ENCODE measurements around the gene PCDHGB3. TPM values are rescaled to one million over a fixed set of nuclear protein-coding genes. Genes with fewer than 3 reads are reported as not detected.

Gene PCDHGB3
- total and polyA plus RNA-seq, 10 of the 15 experiments (the other 5 are each of a cell fraction or from before 2014, with no cell fraction given) = 0.12 to 0.50 (median 0.20) TPM; not detected in 4

- SMC1A ChIA-PET (ENCODE audit: uncharacterized antibody, unreplicated experiment) = interaction anchor here (0.6 to 7.4 kb wide), 23 partner anchors 8 to 206 kb away, joined by 3 to 67 read pairs (median 4); partner anchors contain the start of genes DIAPH1, PCDHGA11, PCDHGA12 and PCDHGA9
- Histone ChIP-seq H3K27ac (ENCODE audit: control insufficient read depth, insufficient read depth) (no peak within 1 kb of the TSS), H4K20me1 (ENCODE audit: control insufficient read depth, insufficient read depth) (no peaks in the 10 kb centered on the region), H3K9ac (ENCODE audit: control insufficient read depth, insufficient read depth, low read length) (peak within 1 kb of the TSS; percentile 67), H3K27me3 (replicated peaks in 1 of 2; ENCODE audit: control insufficient read depth in 2 of 2, insufficient read depth in 2 of 2, low read length in 1 of 2) (peaks cover 0 to 1% of the 10 kb centered on the region in 2 experiments; a peak in 1 of 4 replicates), H3K4me3 (peak within 1 kb of the TSS; percentile 76), H3K4me2 (ENCODE audit: control insufficient read depth, insufficient read depth) (peak within 1 kb of the TSS; percentile 93), H3K9me3 (replicated peaks; ENCODE audit: control insufficient read depth, insufficient read depth, low read length) (peaks cover 11% of the 10 kb centered on the region; the same call in 2 of the 3 replicates), H3K79me2 (ENCODE audit: control insufficient read depth, insufficient read depth, low read length) (no peaks in the 10 kb centered on the region), H3K4me1 (ENCODE audit: control insufficient read depth, insufficient read depth, low read length) (no peaks in the 10 kb centered on the region; the same call in 1 of the 2 replicates), H2AFZ (ENCODE audit: control insufficient read depth, low read depth, low read length) (peak within 1 kb of the TSS; percentile 93), H3K36me3 (ENCODE audit: control insufficient read depth in 2 of 2, insufficient read depth in 2 of 2, low read length in 1 of 2) (no peaks in the 10 kb centered on the region)
- ATAC-seq (peak; percentile 89), FAIRE-seq (peak; percentile 7), DNase-seq (ENCODE audit: low read depth, low spot score) (peak; percentile 27)
- RAD21 ChIA-PET (ENCODE audit: unreplicated experiment) = interaction anchor here (0.8 to 3.3 kb wide), 27 partner anchors 8 to 329 kb away, joined by 3 to 42 read pairs (median 4); partner anchors contain the start of genes PCDHGA1, PCDHGA11, PCDHGA12 and PCDHGA4
- in situ Hi-C loops (cut with MboI) (no loop called here), intact Hi-C loops (cut with micrococcal nuclease; ENCODE audit: unreplicated experiment) (loop anchor here (1.0 to 2.0 kb wide), 2 partner anchors 92 to 145 kb away; partner anchors contain the start of gene TAF7)
- 25% methylated on average over 31 of the region's 31 CpGs for WGBS (ENCODE audit: insufficient coverage, insufficient replicate concordance, low lambda C conversion rate, missing lambda C conversion rate)
- CTCF ChIA-PET = interaction anchor here (0.5 to 10.9 kb wide), 53 partner anchors 8 to 548 kb away, joined by 3 to 245 read pairs (median 5); partner anchors contain the start of genes DIAPH1, PCDHB14, PCDHGA11 and PCDHGA12
- POLR2A ChIA-PET = interaction anchor here (0.7 to 1.0 kb wide), 3 partner anchors 9 to 143 kb away, joined by 3 read pairs; no protein-coding TSS in a partner anchor
- TSS peak; percentile 67 for BruUV-seq (replicated peaks)
- peak; percentile 77 for TF ChIP-seq SMC3 (IDR thresholded peaks at IDR 0.05; ENCODE audit: borderline replicate concordance, low read length)
- no peak for TF ChIP-seq HDGF (IDR thresholded peaks at IDR 0.05)
- no peak for TF ChIP-seq HCFC1 (IDR thresholded peaks at IDR 0.05; ENCODE audit: low read length)
- no peak for TF ChIP-seq ZBED1 (IDR thresholded peaks at IDR 0.05; ENCODE audit: borderline replicate concordance)
- TF ChIP-seq YY1 (IDR thresholded peaks at IDR 0.05; ENCODE audit: low read depth, low read length) = peak; percentile 82
- peak; percentile 86 for TF ChIP-seq RAD21 (IDR thresholded peaks at IDR 0.05; ENCODE audit: insufficient read depth, low read depth, low read length)
- no peak for TF ChIP-seq SREBF2 (IDR thresholded peaks at IDR 0.05; ENCODE audit: low read length)
- no peak for TF ChIP-seq JUND (IDR thresholded peaks at IDR 0.05; ENCODE audit: low read depth, low read length)
- TF ChIP-seq, protein P1, sequence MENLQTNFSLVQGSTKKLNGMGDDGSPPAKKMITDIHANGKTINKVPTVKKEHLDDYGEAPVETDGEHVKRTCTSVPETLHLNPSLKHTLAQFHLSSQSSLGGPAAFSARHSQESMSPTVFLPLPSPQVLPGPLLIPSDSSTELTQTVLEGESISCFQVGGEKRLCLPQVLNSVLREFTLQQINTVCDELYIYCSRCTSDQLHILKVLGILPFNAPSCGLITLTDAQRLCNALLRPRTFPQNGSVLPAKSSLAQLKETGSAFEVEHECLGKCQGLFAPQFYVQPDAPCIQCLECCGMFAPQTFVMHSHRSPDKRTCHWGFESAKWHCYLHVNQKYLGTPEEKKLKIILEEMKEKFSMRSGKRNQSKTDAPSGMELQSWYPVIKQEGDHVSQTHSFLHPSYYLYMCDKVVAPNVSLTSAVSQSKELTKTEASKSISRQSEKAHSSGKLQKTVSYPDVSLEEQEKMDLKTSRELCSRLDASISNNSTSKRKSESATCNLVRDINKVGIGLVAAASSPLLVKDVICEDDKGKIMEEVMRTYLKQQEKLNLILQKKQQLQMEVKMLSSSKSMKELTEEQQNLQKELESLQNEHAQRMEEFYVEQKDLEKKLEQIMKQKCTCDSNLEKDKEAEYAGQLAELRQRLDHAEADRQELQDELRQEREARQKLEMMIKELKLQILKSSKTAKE (IDR thresholded peaks at IDR 0.05; ENCODE audit: low read depth, poor library complexity, severe bottlenecking) = peak; percentile 31
- no peak for TF ChIP-seq ZZZ3 (IDR thresholded peaks at IDR 0.05; ENCODE audit: control insufficient read depth, insufficient read length, low read depth)
- no peak for TF ChIP-seq POLR2A (IDR thresholded peaks at IDR 0.05; ENCODE audit: low read depth, low read length)
- peak; percentile 17; the same call in 1 of the 2 replicates for TF ChIP-seq EED (IDR thresholded peaks at IDR 0.05; ENCODE audit: low read depth)
- TF ChIP-seq IRF4 (IDR thresholded peaks at IDR 0.05; ENCODE audit: low read depth, low read length) = no peak
- TF ChIP-seq, protein P2, sequence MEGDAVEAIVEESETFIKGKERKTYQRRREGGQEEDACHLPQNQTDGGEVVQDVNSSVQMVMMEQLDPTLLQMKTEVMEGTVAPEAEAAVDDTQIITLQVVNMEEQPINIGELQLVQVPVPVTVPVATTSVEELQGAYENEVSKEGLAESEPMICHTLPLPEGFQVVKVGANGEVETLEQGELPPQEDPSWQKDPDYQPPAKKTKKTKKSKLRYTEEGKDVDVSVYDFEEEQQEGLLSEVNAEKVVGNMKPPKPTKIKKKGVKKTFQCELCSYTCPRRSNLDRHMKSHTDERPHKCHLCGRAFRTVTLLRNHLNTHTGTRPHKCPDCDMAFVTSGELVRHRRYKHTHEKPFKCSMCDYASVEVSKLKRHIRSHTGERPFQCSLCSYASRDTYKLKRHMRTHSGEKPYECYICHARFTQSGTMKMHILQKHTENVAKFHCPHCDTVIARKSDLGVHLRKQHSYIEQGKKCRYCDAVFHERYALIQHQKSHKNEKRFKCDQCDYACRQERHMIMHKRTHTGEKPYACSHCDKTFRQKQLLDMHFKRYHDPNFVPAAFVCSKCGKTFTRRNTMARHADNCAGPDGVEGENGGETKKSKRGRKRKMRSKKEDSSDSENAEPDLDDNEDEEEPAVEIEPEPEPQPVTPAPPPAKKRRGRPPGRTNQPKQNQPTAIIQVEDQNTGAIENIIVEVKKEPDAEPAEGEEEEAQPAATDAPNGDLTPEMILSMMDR (IDR thresholded peaks at IDR 0.05 in 2 of 3, conservative IDR thresholded peaks at IDR 0.05 in 1 of 3; ENCODE audit: control insufficient read depth in 2 of 3, extremely low read depth in 1 of 3, insufficient read depth in 1 of 3, low read depth in 3 of 3, low read length in 3 of 3) = peak; percentile 81 to 86 (median 83)
- TF ChIP-seq SUPT20H (IDR thresholded peaks at IDR 0.05; ENCODE audit: borderline replicate concordance, control insufficient read depth, low read depth, low read length) = no peak
- no peak for TF ChIP-seq BCL3 (IDR thresholded peaks at IDR 0.05; ENCODE audit: borderline replicate concordance, insufficient read depth, low read depth, low read length, poor library complexity, severe bottlenecking)
- TF ChIP-seq MTA3 (IDR thresholded peaks at IDR 0.05; ENCODE audit: borderline replicate concordance, low read length) = 0 out of 2 replicates have a peak, but pooled peaks have one; percentile 41
- 0 out of 2 replicates have a peak, but pooled peaks have one; percentile 13 for TF ChIP-seq RUNX3 (IDR thresholded peaks at IDR 0.05; ENCODE audit: low read length)
- peak; percentile 99 for TF ChIP-seq ZSCAN29 (IDR thresholded peaks at IDR 0.05)
Measured at GRCh38 chr5:141412854-141413539, 43.0 kb downstream of the PCDHGB3 start, which contains the start of gene PCDHGA10. Gene PCDHGA10, plus strand, starts transcription at chr5:141412987. Its CDS starts 189 bp downstream, at chr5:141413176.
